Renal cortical epithelial cell (primary cell): Measurements from ENCODE around the gene BLM. TPM values are rescaled to one million over a fixed set of nuclear protein-coding genes. Genes with fewer than 3 reads are reported as not detected.
"Not testable (repeated sequence)": the region's sequence is repeated elsewhere in the genome, so short reads cannot be mapped to it uniquely, and the experiment has no call there.

Experiments used
- DNase-seq: peaks from one replicate; pipeline ENCODE4 v3.0.0-alpha.2; 2011; ENCODE audit warnings: low read depth
- total RNA-seq: library from RNA; depleted of rRNA; stranded (reverse); fragments of >200 nt; gene quantifications from 2 replicates; pipeline ENCODE4 v1.2.3, GENCODE V29; 2014

The BLM gene
- 0.89 and 4.3 TPM in 2 replicates for total RNA-seq

DNA sequence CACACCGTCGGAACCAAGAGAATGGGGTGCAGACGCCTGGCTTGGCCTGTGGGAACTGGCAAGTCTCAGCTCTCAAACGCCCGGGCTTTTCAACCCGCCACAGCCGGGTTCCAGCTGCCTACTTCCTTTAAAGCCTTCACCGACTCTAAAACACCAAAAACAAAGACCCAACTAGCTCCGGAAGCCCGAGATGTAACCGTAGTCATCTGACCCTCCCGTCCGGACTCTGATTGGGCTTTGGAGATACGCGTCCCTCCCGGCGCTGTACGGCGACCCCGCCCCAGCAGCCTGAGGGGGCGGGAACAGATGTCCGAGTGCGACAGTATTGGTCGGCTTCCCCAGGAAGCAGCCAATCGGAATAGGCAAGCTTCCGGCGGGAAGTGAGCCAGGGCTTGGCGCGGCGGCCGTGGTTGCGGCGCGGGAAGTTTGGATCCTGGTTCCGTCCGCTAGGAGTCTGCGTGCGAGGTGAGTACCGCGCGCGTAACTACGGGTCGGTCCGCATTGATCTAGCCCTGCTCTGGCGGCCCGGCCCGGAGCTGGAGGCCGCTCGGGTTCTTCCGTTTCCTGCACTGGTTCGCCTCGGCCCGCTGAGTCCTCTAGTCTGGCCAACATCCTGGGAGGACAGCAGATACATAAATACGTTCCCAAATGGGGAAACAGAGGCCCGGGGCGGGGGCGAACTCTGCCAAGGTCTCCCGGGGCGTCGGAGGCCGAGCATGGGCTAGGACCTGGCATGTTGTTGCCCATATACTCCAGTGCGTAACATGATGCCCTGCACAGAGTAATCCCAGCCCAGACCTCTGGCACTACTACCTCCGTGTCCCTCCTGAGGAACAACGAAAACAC is at the start of gene BLM:
TSS of gene BLM (plus strand) at position 371 of the 846 bp plus-strand sequence. CDS start 30,047 bp downstream, outside the sequence.
- peak; percentile 92 for DNase-seq

DNA sequence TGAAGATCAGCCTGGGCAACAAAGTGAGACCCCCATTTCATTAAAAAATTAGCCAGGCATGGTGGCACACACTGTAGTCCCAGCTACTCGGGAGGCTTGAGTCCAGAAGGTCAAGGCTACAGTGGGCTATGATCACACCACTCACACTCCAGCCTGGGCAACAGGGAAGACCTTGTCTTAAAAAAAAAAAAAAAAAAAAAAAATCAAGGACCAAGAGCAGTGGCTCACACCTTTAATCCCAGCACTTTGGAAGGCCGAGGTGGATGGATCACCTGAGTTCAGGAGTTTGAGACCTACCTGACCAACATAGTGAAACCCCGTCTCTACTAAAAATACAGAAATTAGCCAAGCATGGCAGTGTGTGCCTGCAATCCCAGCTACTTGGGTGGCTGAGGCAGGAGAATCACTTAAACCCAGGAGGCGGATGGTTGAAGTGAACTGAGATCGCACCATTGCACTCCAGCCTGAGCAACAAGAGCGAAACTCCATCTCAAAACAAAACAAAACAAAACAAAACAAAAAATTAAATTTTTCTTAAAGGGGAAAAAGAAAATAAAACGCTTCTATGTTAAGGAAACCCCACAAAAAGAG is 49.3 kb upstream of the BLM start:
- not testable (repeated sequence) for DNase-seq

DNA sequence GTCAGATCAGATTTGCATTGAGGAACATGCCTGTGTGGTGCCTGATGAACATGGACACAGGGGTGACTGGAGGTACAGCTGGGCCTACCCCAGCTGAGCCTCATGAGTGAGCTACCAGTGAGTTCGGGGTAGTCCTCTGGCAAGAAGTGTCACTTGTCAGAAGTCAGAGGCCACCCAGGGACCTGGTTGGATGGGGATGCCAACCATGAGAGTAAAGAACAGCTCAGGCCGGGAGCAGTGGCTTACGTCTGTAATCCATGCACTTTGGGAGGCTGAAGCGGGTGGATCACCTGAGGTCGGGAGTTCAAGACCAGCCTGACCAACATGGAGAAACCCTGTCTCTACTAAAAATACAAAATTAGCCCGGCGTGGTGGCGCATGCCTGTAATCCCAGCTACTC is 46.5 kb upstream of the BLM start:
- DNase-seq = not testable (repeated sequence)

DNA sequence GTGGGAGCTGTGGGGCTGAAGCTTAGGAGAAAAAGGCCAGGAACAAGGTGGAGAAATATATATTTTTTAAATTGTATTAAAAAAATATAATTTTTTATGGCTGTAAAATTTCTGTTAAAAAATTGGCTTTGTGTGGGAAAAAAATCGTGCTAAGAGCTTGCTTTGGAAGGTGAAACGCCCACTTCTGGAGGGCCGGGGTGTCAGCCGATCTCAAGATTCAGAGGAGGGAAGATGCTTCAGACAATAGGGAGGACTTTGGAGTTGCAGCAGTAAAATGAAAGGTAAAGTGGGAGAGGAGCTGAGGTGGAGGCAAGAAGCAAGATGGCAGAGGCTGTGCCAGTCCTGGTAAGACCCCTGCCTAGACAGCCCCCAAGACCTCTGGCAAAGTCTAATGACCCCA is 45.9 kb upstream of the BLM start:
- no peak for DNase-seq

DNA sequence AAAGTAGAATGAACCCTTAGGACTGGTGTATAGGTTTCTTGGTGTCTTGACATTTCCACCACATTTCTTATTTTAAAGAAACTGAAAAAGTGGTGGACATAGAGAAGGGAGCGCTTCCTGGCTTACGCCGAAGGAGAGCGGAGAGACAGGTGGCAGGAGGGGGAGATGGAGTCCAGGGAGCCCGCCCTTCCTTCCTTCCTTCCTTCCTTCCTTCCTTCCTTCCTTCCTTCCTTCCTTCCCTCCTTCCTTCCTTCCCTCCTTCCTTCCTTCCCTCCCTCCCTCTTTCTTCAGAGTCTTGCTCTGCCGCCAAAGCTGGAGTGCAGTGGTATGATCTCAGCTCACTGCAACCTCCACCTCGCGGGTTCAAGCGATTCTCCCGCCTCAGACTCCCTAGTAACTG is 43.8 kb upstream of the BLM start:
- not testable (repeated sequence) for DNase-seq

DNA sequence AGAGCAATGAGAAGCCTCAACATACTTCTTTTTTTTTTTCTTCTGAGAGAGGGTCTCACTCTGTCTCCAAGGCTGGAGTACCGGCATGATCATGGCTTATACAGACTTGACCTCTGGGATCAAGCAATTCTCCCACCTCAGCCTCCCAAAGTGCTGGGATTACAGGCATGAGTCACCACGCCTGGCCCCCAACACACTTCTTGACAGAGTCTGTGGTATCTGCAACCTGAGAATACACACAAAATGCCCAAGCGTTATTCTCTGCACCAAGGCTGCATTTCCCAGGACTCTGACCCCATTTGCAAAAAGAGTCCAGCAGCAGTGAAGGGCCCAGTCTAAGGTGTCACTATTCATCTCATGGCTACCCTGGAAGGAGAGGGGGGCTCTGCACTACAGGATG is 42.7 kb upstream of the BLM start:
- no peak for DNase-seq

DNA sequence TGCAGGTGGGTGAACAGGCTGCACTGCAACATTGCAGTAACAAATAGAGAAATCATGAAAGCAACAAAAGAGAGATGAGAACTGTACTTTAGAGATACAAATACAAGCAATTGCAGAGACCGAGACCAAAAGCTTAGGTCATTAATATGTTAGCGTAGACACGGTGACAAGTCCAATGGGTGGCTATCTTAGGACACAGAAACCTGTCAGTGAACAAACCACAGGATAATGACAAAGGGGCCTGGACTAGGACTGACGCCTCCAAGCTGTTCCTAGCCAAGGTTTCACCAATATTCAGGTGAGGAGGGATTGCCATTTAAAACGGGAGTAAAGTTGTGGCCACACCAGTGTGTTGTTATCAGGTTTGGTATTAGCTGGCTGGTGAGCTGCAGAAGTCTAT is 41.7 kb upstream of the BLM start:
- DNase-seq = no peak

DNA sequence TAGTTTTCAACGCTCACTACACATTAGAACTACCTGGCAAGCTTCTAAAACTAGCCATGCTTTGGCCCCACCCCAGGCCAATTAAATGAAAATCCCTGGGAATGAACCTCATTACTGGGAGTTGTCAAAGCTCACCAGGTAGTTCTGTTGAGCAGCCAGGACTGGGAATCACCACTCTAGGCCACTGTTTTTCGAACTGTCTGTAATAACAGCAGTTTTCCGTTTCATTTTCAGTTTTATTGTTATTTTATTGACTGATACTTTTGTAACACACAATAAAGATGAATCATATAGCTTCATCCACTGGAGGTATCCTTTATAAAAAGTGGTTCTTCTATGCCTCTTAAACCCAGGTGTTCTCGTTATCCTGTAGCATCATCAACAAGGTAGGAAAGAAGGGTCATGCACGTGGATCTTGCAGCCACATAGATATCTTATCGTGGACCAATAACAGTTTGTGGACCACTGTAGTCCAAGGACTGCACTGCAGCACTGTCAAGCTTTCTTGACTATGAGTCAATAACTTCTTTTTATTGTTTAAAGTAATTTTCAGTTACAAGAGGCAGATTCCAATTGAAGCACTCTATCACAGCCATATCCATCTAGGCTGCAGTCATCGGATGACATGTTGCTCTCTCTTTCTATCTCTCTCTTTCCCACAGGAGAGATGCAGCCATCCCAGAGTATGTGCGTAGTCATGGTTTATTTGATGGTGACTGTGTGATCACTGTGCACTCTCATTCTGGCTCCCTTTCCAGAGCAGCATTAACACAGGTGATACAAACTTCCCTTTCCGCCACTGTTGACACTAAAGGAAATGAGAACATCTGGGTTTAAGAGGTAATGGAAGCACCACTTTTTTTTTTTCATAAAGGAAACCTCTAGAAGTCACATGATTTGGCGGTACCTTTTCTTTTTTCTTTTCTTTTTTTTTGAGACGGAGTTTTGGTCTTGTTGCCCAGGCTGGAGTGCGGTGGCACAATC is 39.0 kb upstream of the BLM start:
- DNase-seq = no peak

DNA sequence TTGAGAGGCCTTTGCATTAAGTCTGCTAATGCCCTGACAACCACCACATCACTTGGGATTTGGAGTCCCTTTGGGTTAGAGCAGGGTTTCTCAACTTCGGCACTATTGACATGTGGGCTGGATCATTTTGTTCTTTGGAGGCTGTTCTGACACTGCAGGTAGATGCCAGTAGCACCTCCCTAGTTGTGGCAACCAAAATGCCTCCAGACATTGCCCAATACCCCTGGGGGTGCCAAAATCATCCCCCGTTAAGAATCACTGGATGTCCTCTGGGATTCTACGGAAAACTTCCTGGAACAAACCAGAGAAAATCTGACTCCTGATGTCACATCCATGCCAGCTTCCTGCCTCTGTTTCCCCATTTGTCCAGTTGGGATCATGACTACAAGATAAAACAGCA is 37.2 kb upstream of the BLM start:
- DNase-seq = no peak

DNA sequence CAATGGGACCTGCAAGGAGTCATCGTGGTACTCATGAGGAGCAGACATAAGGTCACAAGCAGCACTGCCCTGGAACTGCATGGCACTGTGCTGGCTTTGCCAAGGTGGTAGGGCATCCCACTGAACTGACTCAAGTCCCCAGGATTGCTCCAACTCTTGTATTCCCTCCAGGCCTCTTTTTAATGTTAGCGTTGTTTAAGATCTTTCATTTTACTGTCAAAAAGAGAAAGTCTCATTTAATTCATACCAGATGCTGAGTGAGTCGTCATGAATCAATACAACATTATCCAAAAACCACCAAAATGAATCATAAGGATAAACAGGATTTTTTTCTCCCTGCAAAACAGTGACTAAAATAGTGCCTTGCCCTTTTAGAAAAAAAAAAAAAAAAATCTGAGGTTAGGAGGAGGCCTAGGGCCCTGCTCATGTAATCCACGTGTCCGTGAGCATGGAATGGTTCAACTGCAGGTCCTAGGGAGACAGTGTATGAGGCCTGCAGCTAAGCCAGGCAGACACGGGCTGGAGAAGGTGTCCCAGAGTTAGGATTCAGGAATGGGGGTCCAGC is 36.7 kb upstream of the BLM start:
- peak; percentile 69 for DNase-seq

DNA sequence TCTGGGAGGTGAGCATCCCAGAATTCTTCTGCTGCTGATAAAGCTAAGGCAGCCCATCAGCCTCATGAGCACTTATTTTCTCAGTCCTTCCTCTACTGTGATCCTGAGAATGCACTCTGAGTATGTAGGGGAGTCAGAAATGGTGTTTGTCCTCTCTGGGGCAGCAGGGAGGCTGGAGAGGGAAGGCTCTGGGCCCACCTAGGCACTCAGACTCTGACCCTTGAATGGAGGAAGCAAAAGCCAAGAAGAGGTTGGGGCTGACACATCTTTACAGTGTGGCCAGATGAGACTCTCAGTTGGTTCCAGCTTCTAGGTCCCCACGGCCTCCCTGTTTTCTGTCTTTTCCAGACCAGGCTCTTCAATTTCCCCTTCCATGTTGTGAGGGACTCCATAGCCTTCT is 36.1 kb upstream of the BLM start:
- DNase-seq = no peak

DNA sequence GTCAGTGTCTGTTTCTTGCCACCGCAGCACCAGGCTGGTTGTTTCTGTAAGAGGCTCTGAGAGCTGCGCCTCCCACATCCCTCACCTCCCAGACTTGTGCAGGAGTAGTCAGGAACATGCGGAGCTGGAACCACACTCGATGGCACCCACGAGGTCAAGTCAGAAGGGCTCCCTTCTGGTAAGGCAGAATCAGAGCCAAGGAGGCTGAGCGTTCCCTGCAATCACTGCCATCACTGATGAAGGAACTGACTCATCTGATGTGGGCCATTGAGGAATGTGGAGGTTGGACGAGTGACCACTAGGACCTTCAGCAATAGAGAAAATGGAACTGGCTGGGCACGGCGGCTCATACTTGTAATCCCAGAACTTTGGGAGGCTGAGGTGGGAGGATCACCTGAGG is 35.7 kb upstream of the BLM start:
- peak; percentile 63 for DNase-seq

DNA sequence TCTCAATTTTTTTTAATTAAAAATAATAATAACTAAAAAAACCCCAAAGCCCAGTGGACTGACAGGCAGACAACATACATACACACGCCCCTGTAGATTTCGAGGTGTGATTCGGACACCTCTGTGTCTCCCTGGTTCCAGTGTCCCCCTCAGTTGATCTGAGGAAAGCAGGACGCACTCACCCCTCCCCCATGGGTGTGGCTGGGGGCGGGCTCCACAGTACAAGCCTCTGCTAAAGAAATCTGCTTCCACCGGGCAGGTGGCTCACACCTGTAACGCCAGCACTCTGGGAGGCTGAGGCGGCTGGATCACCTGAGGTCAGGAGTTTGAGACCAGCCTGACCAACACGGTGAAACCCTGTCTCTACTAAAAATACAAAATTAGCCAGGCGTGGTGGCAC is 33.8 kb upstream of the BLM start:
- no peak for DNase-seq

DNA sequence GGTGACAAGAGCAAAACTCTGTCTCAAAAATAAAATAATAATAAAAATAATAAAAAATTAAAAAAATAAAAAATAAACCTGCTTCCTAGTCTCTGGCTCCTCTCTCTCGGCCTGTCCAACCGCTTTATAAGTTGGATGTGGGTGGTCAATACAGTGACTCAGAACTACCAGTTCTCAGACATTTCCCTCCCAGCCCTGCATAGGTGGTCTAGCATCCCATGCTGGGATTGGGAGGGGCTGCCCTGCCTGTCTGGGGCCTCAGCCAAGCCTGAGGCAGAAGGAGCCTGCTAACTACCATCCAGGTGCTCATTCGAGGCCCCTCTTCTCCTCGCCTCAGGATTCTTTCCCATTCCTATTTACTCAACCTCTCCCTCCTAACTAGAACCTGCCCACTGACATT is 33.3 kb upstream of the BLM start:
- no peak for DNase-seq

DNA sequence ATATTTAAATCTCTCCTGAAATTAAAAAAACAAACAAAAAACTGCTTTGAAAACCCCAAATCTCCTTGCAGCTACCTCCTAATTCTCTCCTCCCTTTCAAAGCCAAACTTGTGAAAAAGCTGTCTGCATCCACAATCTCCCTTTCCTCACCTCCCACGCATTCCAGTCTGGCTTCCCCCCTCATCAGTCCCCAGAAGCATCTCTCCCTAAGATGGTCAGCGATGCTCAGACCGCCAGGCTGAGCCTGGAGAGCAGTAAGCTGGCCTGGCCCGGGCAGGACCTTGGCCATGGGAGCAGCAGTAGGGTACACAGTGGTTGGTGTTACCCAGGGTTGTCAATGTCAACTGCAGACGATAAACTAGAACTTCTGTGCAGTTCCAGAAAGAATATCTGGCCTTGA is 32.9 kb upstream of the BLM start:
- no peak for DNase-seq

DNA sequence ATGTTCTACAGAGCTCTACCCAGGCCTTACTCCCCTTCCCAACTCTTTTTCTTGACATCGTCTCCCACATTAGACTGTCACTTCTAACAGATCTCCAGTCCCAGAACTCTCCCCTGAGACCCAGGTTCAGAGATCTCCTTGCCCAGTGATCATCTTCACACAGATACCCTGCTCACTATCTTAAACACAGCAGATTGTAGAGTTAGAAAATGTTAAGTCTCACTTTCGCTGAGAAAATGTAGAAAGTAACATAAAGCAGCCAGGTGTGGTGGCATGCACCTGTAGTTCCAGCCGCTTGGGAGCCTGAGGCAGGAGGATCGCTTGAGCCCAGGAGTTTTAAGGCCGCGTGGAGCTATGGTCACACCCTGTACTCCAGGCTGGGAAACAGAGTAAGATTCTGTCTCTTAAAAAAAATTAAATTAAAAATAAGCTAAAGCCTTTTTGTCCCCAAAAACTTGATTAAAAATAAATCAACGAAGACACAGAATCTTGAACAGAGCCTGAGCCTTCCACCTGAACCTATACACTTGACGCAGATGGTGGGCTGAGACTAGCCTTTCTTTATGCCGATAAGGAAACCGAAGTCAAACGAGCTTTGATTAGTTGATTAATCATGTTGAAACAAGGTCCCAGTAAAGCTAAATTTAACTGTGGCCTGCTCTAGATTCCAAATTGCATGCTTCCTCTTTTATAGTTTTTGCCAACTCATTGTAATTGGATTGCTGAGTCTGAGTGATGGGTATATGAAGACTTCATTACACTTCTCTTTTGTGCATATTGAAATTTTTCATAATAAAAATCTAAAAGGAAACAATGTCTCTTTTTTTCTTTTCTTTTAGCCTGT is 31.3 kb upstream of the BLM start:
- DNase-seq = no peak

DNA sequence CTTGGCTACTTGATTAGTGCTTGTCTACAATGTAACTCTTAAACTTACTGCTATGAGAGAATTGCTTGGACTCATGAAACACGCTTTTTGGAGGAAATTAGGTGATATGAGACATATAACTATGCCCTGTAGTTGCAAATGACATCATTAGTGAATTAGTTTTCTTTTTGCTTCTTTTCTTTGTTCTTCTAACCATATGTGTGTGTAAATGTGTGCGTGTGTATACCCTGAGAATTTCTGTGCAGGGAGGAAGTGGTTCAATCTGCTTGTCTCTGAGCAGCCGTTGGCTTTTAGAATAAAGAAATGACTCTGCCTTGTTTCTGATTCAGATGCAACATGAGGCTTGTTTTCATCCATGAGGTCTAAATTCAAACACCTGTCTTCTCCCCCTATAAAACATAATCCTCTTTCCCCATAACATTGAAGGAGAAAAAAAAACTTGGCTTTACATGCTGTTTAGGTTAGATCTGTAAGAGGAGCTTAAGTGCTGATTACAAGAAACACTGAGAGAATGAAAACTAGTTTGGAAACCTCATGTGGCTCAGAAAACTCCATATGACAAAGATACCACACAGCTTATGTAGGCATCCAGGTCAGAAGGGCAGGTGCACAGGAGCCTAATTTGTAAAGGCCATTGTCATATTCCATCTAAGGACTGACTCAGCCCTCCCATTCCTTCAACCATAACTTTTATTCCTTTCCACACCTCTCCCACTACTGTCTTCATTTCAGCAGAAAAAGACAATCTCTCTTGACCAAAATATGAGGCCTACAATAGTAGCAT is 30.5 kb upstream of the BLM start:
- DNase-seq = no peak

DNA sequence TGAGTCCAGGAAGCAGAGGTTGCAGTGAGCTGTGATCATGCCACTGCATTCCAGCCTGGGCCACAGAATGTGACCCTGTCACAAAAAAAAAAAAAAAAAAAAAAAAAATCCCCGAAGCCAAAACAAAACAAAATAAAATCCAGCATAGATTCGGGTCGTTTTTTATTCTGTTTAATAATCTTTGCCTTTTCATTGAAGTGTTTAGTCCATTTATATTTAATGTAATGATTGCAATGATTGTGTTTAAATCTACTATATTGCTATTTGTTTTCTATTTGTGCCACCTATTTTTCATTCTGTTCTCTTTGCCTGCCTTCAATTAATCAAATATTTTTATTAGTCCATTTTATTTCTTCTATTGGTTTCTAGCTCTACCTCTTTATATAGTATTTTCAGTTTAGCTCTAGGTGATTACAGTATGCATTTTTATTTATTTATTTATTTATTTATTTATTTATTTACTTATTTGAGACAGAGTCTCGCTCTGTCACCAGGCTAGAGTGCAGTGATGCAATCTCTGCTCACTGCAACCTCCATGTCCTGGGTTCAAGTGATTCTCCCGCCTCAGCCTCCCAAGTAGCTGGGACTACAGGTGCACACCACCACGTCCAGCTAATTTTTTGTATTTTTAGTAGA is 27.7 kb upstream of the BLM start:
- not testable (repeated sequence) for DNase-seq

DNA sequence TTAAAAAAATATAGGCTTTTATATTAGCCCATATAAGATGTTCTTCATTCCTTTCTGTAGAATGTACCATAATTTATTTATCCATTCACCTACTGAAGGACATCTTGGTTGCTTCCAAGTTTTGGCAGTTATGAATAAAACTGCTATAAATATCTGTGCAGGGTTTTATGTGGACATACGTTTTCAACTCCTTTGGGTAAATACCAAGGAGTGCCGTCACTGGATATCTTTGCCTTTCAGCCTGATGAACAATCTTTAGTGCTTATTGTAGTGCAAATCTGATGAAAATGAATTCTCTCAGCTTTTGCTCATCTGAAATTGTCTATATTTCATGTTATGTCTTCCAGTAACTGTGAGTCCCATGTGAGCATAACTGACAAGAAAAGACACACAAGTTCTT is 26.6 kb upstream of the BLM start:
- DNase-seq = no peak

DNA sequence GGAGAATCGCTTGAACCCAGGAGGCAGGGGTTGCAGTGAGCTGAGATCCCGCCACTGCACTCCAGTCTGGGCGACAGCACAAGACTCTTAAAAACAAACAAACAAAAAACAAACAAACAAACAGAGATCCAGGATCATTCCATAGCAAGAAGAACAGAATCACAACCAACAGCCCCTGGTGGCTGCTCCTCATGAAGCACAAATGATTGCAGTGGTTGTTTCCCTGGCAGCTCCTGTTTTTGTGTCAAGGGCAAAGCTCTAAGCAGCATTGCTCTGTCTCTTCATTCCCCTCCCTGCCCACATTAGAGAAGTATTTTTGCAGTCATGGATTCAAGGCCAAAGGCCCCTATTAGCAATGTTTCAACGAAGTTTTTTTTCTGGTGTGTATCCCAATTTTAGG is 25.8 kb upstream of the BLM start:
- no peak for DNase-seq
